ENCODE measurements around the gene METRNL. TPM values are rescaled to one million over a fixed set of nuclear protein-coding genes. Genes with fewer than 3 reads are reported as not detected.

Gene METRNL
- total RNA-seq, 1 experiment from 2014 or later: 21.0 TPM

- in situ Hi-C loops (cut with HindIII; ENCODE audit: low pct_unique_long_range_greater_than_20kb, low sequenced_read_pairs): no loop called here
- intact Hi-C loops (cut with micrococcal nuclease; ENCODE audit: unreplicated experiment): no loop called here
- TF ChIP-seq SIN3A (IDR thresholded peaks at IDR 0.05; ENCODE audit: borderline replicate concordance, insufficient read depth, low read depth, low read length): no peak
- TF ChIP-seq CTCF (IDR thresholded peaks at IDR 0.05): no peak
- TF ChIP-seq POLR2AphosphoS5 (IDR thresholded peaks at IDR 0.05; ENCODE audit: low read depth, low read length): no peak
- TF ChIP-seq, protein P1, sequence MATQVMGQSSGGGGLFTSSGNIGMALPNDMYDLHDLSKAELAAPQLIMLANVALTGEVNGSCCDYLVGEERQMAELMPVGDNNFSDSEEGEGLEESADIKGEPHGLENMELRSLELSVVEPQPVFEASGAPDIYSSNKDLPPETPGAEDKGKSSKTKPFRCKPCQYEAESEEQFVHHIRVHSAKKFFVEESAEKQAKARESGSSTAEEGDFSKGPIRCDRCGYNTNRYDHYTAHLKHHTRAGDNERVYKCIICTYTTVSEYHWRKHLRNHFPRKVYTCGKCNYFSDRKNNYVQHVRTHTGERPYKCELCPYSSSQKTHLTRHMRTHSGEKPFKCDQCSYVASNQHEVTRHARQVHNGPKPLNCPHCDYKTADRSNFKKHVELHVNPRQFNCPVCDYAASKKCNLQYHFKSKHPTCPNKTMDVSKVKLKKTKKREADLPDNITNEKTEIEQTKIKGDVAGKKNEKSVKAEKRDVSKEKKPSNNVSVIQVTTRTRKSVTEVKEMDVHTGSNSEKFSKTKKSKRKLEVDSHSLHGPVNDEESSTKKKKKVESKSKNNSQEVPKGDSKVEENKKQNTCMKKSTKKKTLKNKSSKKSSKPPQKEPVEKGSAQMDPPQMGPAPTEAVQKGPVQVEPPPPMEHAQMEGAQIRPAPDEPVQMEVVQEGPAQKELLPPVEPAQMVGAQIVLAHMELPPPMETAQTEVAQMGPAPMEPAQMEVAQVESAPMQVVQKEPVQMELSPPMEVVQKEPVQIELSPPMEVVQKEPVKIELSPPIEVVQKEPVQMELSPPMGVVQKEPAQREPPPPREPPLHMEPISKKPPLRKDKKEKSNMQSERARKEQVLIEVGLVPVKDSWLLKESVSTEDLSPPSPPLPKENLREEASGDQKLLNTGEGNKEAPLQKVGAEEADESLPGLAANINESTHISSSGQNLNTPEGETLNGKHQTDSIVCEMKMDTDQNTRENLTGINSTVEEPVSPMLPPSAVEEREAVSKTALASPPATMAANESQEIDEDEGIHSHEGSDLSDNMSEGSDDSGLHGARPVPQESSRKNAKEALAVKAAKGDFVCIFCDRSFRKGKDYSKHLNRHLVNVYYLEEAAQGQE (IDR thresholded peaks at IDR 0.05; ENCODE audit: insufficient read depth in 1 of 2, low read depth in 2 of 2, low read length in 1 of 2): no peak
- TF ChIP-seq TCF7L2 (IDR thresholded peaks at IDR 0.05; ENCODE audit: low read depth, low read length): no peak
- DNase-seq (ENCODE audit: low read depth, low spot score) (no peak), ATAC-seq (peak; percentile 43)
- Histone ChIP-seq H3K27ac (ENCODE audit: low read length) (no peak overlapping the region), H3K36me3 (ENCODE audit: control insufficient read depth, insufficient read depth, low read length) (no peaks in the 10 kb centered on the region), H3K9me3 (ENCODE audit: control insufficient read depth, insufficient read depth, low read depth, low read length) (no peaks in the 10 kb centered on the region), H3K27me3 (ENCODE audit: control insufficient read depth, insufficient read depth, low read length) (no peaks in the 10 kb centered on the region), H3K4me3 (ENCODE audit: low read depth in 2 of 2, low read length in 2 of 2) (no peak overlapping the region), H3K4me1 (ENCODE audit: control insufficient read depth, insufficient read depth, low read length) (peaks cover 4% of the 10 kb centered on the region; the same call in 1 of the 2 replicates)
- no TSS peak for BruUV-seq (replicated peaks)
- CTCF ChIA-PET: interaction anchor here (0.6 kb wide), 1 partner anchor 53 kb away, joined by 5 read pairs; no protein-coding TSS in a partner anchor
- POLR2A ChIA-PET: no interaction called here
Observed at GRCh38 chr17:83069931-83070742, 9.3 kb upstream of the METRNL start.

DNA sequence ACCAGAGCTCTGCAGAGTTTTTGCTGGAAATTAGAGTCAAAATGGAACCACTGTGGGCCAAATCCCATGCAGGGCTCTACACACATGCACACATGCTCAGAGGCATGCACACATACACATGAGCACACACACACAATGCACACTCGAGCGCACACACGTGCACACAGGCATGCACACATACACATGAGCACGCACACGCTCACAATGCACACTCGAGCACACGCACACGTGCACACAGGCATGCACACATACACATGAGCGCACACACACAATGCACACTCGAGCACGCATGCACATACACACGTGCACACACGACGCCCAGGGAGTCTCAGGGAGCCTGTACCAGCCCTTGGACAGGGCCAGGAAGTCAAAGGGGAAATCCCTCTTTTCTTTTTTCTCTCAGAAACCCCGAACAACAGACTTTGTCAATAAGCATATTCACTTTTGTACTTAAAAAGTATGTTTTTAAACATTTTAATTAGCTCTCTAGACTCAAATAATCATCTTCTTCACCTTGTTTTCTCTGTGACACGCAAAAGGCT is 8.5 kb upstream of the METRNL start:
- POLR2A ChIA-PET: no interaction called here
- Histone ChIP-seq H3K27ac (ENCODE audit: low read length) (no peak overlapping the region), H3K27me3 (ENCODE audit: control insufficient read depth, insufficient read depth, low read length) (no peaks in the 10 kb centered on the region), H3K4me1 (ENCODE audit: control insufficient read depth, insufficient read depth, low read length) (peaks cover 4% of the 10 kb centered on the region; the same call in 1 of the 2 replicates), H3K36me3 (ENCODE audit: control insufficient read depth, insufficient read depth, low read length) (no peaks in the 10 kb centered on the region), H3K9me3 (ENCODE audit: control insufficient read depth, insufficient read depth, low read depth, low read length) (no peaks in the 10 kb centered on the region), H3K4me3 (ENCODE audit: low read depth in 2 of 2, low read length in 2 of 2) (no peak overlapping the region)
- TF ChIP-seq CTCF (IDR thresholded peaks at IDR 0.05) (no peak), TCF7L2 (IDR thresholded peaks at IDR 0.05; ENCODE audit: low read depth, low read length) (no peak), SIN3A (IDR thresholded peaks at IDR 0.05; ENCODE audit: borderline replicate concordance, insufficient read depth, low read depth, low read length) (no peak)
- intact Hi-C loops (cut with micrococcal nuclease; ENCODE audit: unreplicated experiment) (no loop called here), in situ Hi-C loops (cut with HindIII; ENCODE audit: low pct_unique_long_range_greater_than_20kb, low sequenced_read_pairs) (no loop called here)
- no peak for DNase-seq (ENCODE audit: low read depth, low spot score)
- CTCF ChIA-PET: interaction anchor here (0.6 kb wide), 1 partner anchor 54 kb away, joined by 5 read pairs; no protein-coding TSS in a partner anchor
- no TSS peak for BruUV-seq (replicated peaks)
- ATAC-seq: no peak

All from Panc1 (cell line).